ENCODE data around the gene DPF3. TPM values are rescaled to one million over a fixed set of nuclear protein-coding genes. Genes with fewer than 3 reads are reported as not detected.

DPF3 gene
- polyA plus RNA-seq, 4 donors = 1.0 to 2.4 (median 1.5) TPM

GRCh38 chr14:72709916-72710611, 183.8 kb downstream of the DPF3 start:
- no peak overlapping the region for H3K4me3 ChIP-seq (ENCODE audit: low read depth in 1 of 3, low read length in 3 of 3)
- no peak overlapping the region for H3K27ac ChIP-seq (ENCODE audit: low read depth in 1 of 3, low read length in 2 of 3)
- H3K9me3 ChIP-seq (ENCODE audit: control insufficient read depth in 2 of 2, insufficient read depth in 1 of 2, low read depth in 1 of 2, low read length in 1 of 2) = no peaks in the 10 kb centered on the region
- no peaks in the 10 kb centered on the region for H3K4me1 ChIP-seq (ENCODE audit: control insufficient read depth in 3 of 3, insufficient read depth in 2 of 3, low read depth in 1 of 3, low read length in 2 of 3)
- peaks cover 0 to 2% (median 0%) of the 10 kb centered on the region in 3 donors for H3K36me3 ChIP-seq (ENCODE audit: control insufficient read depth in 3 of 3, insufficient read depth in 2 of 3, low read depth in 1 of 3, low read length in 3 of 3)
- DNase-seq (no peak), FAIRE-seq (no peak)
- H3K27me3 ChIP-seq (ENCODE audit: control insufficient read depth in 3 of 3, insufficient read depth in 3 of 3, low read length in 3 of 3) = no peaks in the 10 kb centered on the region
- 91 to 96% (median 94%) methylated on average over 7 of the region's 7 CpGs for WGBS, 3 donors

GRCh38 chr14:72708708-72709475, 185.0 kb downstream of the DPF3 start:
- H3K27ac ChIP-seq (ENCODE audit: low read depth in 1 of 3, low read length in 2 of 3) = no peak overlapping the region
- no peak overlapping the region for H3K4me3 ChIP-seq (ENCODE audit: low read depth in 1 of 3, low read length in 3 of 3)
- no peaks in the 10 kb centered on the region for H3K27me3 ChIP-seq (ENCODE audit: control insufficient read depth in 3 of 3, insufficient read depth in 3 of 3, low read length in 3 of 3)
- no peak for FAIRE-seq
- no peaks in the 10 kb centered on the region for H3K4me1 ChIP-seq (ENCODE audit: control insufficient read depth in 3 of 3, insufficient read depth in 2 of 3, low read depth in 1 of 3, low read length in 2 of 3)
- H3K9me3 ChIP-seq (ENCODE audit: control insufficient read depth in 2 of 2, insufficient read depth in 1 of 2, low read depth in 1 of 2, low read length in 1 of 2) = no peaks in the 10 kb centered on the region
- DNase-seq = no peak
- WGBS, 3 donors = 85 to 87% (median 86%) methylated on average over 13 of the region's 13 CpGs
- H3K36me3 ChIP-seq (ENCODE audit: control insufficient read depth in 3 of 3, insufficient read depth in 2 of 3, low read depth in 1 of 3, low read length in 3 of 3) = peaks cover 0 to 2% (median 0%) of the 10 kb centered on the region in 3 donors

GRCh38 chr14:72708222-72708621, 185.7 kb downstream of the DPF3 start:
- FAIRE-seq (no peak), DNase-seq (no peak)
- H3K27ac ChIP-seq (ENCODE audit: low read depth in 1 of 3, low read length in 2 of 3) = no peak overlapping the region
- no peaks in the 10 kb centered on the region for H3K9me3 ChIP-seq (ENCODE audit: control insufficient read depth in 2 of 2, insufficient read depth in 1 of 2, low read depth in 1 of 2, low read length in 1 of 2)
- 91 to 95% (median 94%) methylated on average over 12 of the region's 12 CpGs for WGBS, 3 donors
- H3K27me3 ChIP-seq (ENCODE audit: control insufficient read depth in 3 of 3, insufficient read depth in 3 of 3, low read length in 3 of 3) = no peaks in the 10 kb centered on the region
- no peak overlapping the region for H3K4me3 ChIP-seq (ENCODE audit: low read depth in 1 of 3, low read length in 3 of 3)
- H3K4me1 ChIP-seq (ENCODE audit: control insufficient read depth in 3 of 3, insufficient read depth in 2 of 3, low read depth in 1 of 3, low read length in 2 of 3) = no peaks in the 10 kb centered on the region
- H3K36me3 ChIP-seq (ENCODE audit: control insufficient read depth in 3 of 3, insufficient read depth in 2 of 3, low read depth in 1 of 3, low read length in 3 of 3) = peaks cover 0 to 2% (median 0%) of the 10 kb centered on the region in 3 donors

- H3K4me3 ChIP-seq (ENCODE audit: low read depth in 1 of 3, low read length in 3 of 3) = no peak overlapping the region
- DNase-seq = no peak
- H3K4me1 ChIP-seq (ENCODE audit: control insufficient read depth in 3 of 3, insufficient read depth in 2 of 3, low read depth in 1 of 3, low read length in 2 of 3) = no peaks in the 10 kb centered on the region
- H3K36me3 ChIP-seq (ENCODE audit: control insufficient read depth in 3 of 3, insufficient read depth in 2 of 3, low read depth in 1 of 3, low read length in 3 of 3) = peaks cover 0 to 2% (median 0%) of the 10 kb centered on the region in 3 donors
- no peak for FAIRE-seq
- H3K27ac ChIP-seq (ENCODE audit: low read depth in 1 of 3, low read length in 2 of 3) = no peak overlapping the region
- H3K27me3 ChIP-seq (ENCODE audit: control insufficient read depth in 3 of 3, insufficient read depth in 3 of 3, low read length in 3 of 3) = no peaks in the 10 kb centered on the region
- no peaks in the 10 kb centered on the region for H3K9me3 ChIP-seq (ENCODE audit: control insufficient read depth in 2 of 2, insufficient read depth in 1 of 2, low read depth in 1 of 2, low read length in 1 of 2)
- 78 to 83% (median 80%) methylated on average over 2 of the region's 2 CpGs for WGBS, 3 donors
Observed at GRCh38 chr14:72706485-72706884, 187.4 kb downstream of the DPF3 start.

- H3K36me3 ChIP-seq (ENCODE audit: control insufficient read depth in 3 of 3, insufficient read depth in 2 of 3, low read depth in 1 of 3, low read length in 3 of 3) = peaks cover 0 to 2% (median 0%) of the 10 kb centered on the region in 3 donors
- no peaks in the 10 kb centered on the region for H3K4me1 ChIP-seq (ENCODE audit: control insufficient read depth in 3 of 3, insufficient read depth in 2 of 3, low read depth in 1 of 3, low read length in 2 of 3)
- no peaks in the 10 kb centered on the region for H3K27me3 ChIP-seq (ENCODE audit: control insufficient read depth in 3 of 3, insufficient read depth in 3 of 3, low read length in 3 of 3)
- H3K4me3 ChIP-seq (ENCODE audit: low read depth in 1 of 3, low read length in 3 of 3) = no peak overlapping the region
- H3K27ac ChIP-seq (ENCODE audit: low read depth in 1 of 3, low read length in 2 of 3) = no peak overlapping the region
- DNase-seq = no peak
- FAIRE-seq = no peak
- 63 to 76% (median 74%) methylated on average over 3 of the region's 3 CpGs for WGBS, 3 donors
- H3K9me3 ChIP-seq (ENCODE audit: control insufficient read depth in 2 of 2, insufficient read depth in 1 of 2, low read depth in 1 of 2, low read length in 1 of 2) = no peaks in the 10 kb centered on the region
Observed at GRCh38 chr14:72704502-72704901, 189.4 kb downstream of the DPF3 start.

- H3K27me3 ChIP-seq (ENCODE audit: control insufficient read depth in 3 of 3, insufficient read depth in 3 of 3, low read length in 3 of 3) = no peaks in the 10 kb centered on the region
- WGBS, 3 donors = 62 to 74% (median 72%) methylated on average over 7 of the region's 7 CpGs
- H3K4me1 ChIP-seq (ENCODE audit: control insufficient read depth in 3 of 3, insufficient read depth in 2 of 3, low read depth in 1 of 3, low read length in 2 of 3) = no peaks in the 10 kb centered on the region
- no peak overlapping the region for H3K27ac ChIP-seq (ENCODE audit: low read depth in 1 of 3, low read length in 2 of 3)
- H3K36me3 ChIP-seq (ENCODE audit: control insufficient read depth in 3 of 3, insufficient read depth in 2 of 3, low read depth in 1 of 3, low read length in 3 of 3) = no peaks in the 10 kb centered on the region
- no peak overlapping the region for H3K4me3 ChIP-seq (ENCODE audit: low read depth in 1 of 3, low read length in 3 of 3)
- no peaks in the 10 kb centered on the region for H3K9me3 ChIP-seq (ENCODE audit: control insufficient read depth in 2 of 2, insufficient read depth in 1 of 2, low read depth in 1 of 2, low read length in 1 of 2)
- DNase-seq (no peak), FAIRE-seq (no peak)
Observed at GRCh38 chr14:72701605-72702004, 192.3 kb downstream of the DPF3 start.

GRCh38 chr14:72701237-72701565, 192.7 kb downstream of the DPF3 start:
- Histone ChIP-seq H3K36me3 (ENCODE audit: control insufficient read depth in 3 of 3, insufficient read depth in 2 of 3, low read depth in 1 of 3, low read length in 3 of 3) (no peaks in the 10 kb centered on the region), H3K4me3 (ENCODE audit: low read depth in 1 of 3, low read length in 3 of 3) (no peak overlapping the region), H3K9me3 (ENCODE audit: control insufficient read depth in 2 of 2, insufficient read depth in 1 of 2, low read depth in 1 of 2, low read length in 1 of 2) (no peaks in the 10 kb centered on the region), H3K27ac (ENCODE audit: low read depth in 1 of 3, low read length in 2 of 3) (no peak overlapping the region), H3K27me3 (ENCODE audit: control insufficient read depth in 3 of 3, insufficient read depth in 3 of 3, low read length in 3 of 3) (no peaks in the 10 kb centered on the region), H3K4me1 (ENCODE audit: control insufficient read depth in 3 of 3, insufficient read depth in 2 of 3, low read depth in 1 of 3, low read length in 2 of 3) (no peaks in the 10 kb centered on the region)
- 65 to 72% (median 66%) methylated on average over 7 of the region's 7 CpGs for WGBS, 3 donors
- FAIRE-seq (no peak), DNase-seq (no peak)

GRCh38 chr14:72700338-72701236, 193.3 kb downstream of the DPF3 start:
- DNase-seq = no peak
- no peak for FAIRE-seq
- Histone ChIP-seq H3K4me3 (ENCODE audit: low read depth in 1 of 3, low read length in 3 of 3) (no peak overlapping the region), H3K27me3 (ENCODE audit: control insufficient read depth in 3 of 3, insufficient read depth in 3 of 3, low read length in 3 of 3) (no peaks in the 10 kb centered on the region), H3K9me3 (ENCODE audit: control insufficient read depth in 2 of 2, insufficient read depth in 1 of 2, low read depth in 1 of 2, low read length in 1 of 2) (no peaks in the 10 kb centered on the region), H3K27ac (ENCODE audit: low read depth in 1 of 3, low read length in 2 of 3) (no peak overlapping the region), H3K4me1 (ENCODE audit: control insufficient read depth in 3 of 3, insufficient read depth in 2 of 3, low read depth in 1 of 3, low read length in 2 of 3) (no peaks in the 10 kb centered on the region), H3K36me3 (ENCODE audit: control insufficient read depth in 3 of 3, insufficient read depth in 2 of 3, low read depth in 1 of 3, low read length in 3 of 3) (no peaks in the 10 kb centered on the region)
- WGBS, 3 donors = 86 to 87% (median 87%) methylated on average over 12 of the region's 12 CpGs

Measured in small intestine (tissue), 7 donors.